ENCODE data around the gene SNAI3.
"Not testable (repeated sequence)": the region's sequence is repeated elsewhere in the genome, so short reads cannot be mapped to it uniquely, and the experiment has no call there.

Gene SNAI3

GRCh38 chr16:88684569-88685155 lies 1.6 kb downstream of the SNAI3 start:
- TF ChIP-seq GATA1 (IDR thresholded peaks at IDR 0.05; ENCODE audit: low read depth, low read length), result no peak
- DNase-seq, result no peak

DNA sequence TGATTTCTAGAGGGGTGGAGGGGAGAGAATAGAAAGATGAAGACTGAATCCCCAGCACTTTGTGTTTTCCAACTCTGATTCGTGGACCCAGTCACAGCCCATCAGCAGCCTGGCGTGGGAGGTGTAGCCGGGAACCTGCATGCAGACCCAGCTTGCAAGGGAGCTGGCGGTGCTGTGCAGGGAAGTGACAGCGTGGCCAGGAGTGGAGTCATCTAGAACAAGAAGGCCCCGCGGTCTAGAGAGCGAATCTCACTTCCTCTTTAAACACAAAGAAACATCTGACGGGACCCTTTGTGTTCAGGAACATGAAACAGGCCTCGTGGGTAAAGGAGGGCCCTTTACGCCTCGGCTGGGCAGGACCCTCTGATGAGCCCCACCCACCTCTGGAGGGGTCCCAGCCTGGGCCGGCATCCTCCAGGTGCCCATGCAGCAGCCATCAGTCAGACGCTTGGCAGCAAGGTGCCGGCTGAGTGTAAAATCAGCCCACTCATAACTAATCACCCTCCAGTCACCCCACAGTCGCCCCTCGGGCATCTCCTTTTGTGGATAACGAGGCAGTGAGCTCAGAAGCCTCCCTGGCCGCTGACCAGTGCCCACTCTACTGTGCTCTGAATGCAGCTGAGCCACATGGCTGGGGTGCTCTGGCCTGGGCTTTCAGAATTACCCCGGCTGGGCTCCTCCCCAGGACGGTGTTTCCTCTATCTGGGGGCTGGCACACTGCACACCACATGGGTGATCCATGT lies 4.4 kb downstream of the SNAI3 start:
- DNase-seq, result no peak
- TF ChIP-seq GATA1 (IDR thresholded peaks at IDR 0.05; ENCODE audit: low read depth, low read length) (no peak), POLR2A (IDR thresholded peaks at IDR 0.05; ENCODE audit: low read length) (no peak)

- TF ChIP-seq POLR2A (IDR thresholded peaks at IDR 0.05; ENCODE audit: low read length) (no peak), GATA1 (IDR thresholded peaks at IDR 0.05; ENCODE audit: low read depth, low read length) (no peak)
- peak in 1 of 2 experiments; percentile 37 for DNase-seq
These were observed 5.1 kb downstream of the SNAI3 start for GRCh38 chr16:88681084-88681680.

GRCh38 chr16:88680554-88681083 lies 5.7 kb downstream of the SNAI3 start:
- no peak for DNase-seq
- TF ChIP-seq GATA1 (IDR thresholded peaks at IDR 0.05; ENCODE audit: low read depth, low read length) (no peak), POLR2A (IDR thresholded peaks at IDR 0.05; ENCODE audit: low read length) (no peak)

DNA sequence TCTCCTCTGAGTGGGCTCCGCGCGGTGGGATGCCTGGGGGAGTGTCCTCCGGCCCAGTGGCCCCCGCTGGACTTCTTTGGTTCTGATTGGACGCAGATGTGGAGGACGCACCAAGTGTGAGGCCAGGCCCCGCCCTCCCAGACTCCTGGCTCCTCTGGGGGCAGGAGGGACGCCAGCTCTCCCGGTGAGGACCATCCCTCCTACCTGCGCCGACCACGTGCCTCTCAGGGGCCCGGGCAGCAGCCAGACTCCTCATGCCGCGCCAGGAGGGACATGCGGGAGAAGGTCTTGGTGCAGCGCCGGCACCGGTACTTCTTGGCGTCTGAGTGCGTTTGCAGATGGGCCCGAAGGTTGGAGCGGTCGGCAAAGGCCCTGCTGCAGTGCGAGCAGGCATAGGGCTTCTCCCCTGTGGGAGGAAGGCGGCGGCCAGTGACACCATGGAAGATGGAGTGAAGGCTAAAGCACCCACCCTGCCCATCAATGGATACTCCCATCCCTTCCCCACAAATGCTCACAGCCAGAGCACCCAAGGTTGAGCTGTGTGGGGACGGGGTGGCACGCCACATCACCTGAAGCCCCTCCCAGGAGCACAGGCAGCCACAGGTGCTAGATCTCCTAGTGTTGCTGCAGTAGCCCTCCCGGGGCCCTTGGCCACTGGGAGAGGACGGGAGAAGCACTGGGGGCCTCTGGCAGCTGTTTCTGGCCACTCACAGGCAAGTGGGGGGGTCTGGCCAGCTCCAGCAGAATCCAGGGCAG lies 7.9 kb downstream of the SNAI3 start:
- DNase-seq, result no peak
- TF ChIP-seq GATA1 (IDR thresholded peaks at IDR 0.05; ENCODE audit: low read depth, low read length) (no peak), POLR2A (IDR thresholded peaks at IDR 0.05; ENCODE audit: low read length) (no peak)

- TF ChIP-seq GATA1 (IDR thresholded peaks at IDR 0.05; ENCODE audit: low read depth, low read length) (no peak), POLR2A (IDR thresholded peaks at IDR 0.05; ENCODE audit: low read length) (no peak)
- no peak for DNase-seq
These were observed 8.6 kb downstream of the SNAI3 start for GRCh38 chr16:88677721-88678120.

DNA sequence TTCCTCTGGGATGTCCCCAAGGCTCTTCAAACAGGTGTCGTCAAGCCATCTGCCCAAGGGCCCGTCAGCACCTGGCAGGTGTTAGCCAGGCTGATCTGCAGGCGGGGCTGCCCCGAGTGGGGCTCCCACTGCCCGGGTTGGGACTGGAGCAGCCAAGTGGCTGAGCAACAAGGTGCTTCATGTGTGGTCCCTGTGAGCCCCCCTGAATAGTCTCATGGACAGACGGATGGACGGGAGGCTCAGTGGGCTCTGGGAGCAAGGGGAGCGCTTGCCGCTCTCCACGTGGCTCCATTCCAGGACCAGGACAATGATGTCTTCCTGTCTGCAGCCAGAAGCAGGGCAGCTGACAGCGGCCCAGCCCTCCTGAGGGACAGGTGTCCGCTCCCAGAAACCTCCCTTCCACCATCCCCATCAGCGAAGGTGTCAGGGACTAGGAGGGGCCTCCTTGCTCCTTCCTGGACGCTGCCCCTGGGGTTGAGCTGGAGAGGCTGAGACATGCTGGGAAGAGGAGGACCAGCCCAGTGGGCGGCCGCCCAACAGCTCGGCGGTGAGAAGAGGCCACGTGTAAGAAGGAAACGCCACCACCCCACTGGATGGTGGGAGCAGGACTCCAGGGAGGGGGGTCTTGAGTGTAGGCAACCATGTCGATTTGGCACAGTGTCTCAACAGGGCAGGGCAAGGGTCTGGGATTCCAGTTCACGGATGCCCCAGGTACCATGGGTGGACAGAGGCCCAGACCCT lies 9.6 kb downstream of the SNAI3 start:
- TF ChIP-seq GATA1 (IDR thresholded peaks at IDR 0.05; ENCODE audit: low read depth, low read length), result no peak
- TF ChIP-seq POLR2A (IDR thresholded peaks at IDR 0.05; ENCODE audit: low read length), result no peak
- no peak for DNase-seq

DNA sequence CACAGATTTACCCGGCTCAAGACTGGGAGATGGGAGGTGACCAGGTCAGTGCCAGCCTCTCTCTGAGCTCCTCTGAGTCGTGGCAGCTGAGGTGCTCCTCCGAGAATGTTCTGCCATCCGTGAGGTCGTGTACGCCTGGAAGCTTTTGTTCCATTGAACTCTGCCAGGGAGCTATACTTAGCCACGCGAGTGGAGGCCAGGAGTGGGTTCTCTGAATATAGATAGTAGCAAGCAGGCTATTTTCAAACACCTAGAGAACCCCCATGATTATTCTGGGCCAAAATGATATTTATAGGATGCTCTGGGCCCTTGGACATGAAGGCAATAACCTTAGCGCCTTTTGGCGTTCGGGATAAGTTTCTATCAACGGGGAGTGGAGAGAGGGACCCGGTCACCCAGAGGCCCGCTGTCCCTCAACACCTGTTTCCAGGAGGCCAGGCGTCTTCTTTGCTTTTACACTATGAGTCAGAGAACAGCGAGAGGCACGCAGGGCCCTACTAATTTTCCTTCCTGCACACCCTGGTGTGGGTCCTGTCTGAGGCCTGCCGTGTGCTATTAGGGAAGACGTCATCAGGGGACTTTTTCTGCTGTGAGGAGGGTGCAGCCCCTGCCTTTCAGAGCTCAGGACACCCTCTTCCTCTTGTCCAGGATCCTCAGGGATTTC lies 12.5 kb downstream of the SNAI3 start:
- no peak for DNase-seq
- TF ChIP-seq GATA1 (IDR thresholded peaks at IDR 0.05; ENCODE audit: low read depth, low read length), result no peak
- TF ChIP-seq POLR2A (IDR thresholded peaks at IDR 0.05; ENCODE audit: low read length), result no peak

DNA sequence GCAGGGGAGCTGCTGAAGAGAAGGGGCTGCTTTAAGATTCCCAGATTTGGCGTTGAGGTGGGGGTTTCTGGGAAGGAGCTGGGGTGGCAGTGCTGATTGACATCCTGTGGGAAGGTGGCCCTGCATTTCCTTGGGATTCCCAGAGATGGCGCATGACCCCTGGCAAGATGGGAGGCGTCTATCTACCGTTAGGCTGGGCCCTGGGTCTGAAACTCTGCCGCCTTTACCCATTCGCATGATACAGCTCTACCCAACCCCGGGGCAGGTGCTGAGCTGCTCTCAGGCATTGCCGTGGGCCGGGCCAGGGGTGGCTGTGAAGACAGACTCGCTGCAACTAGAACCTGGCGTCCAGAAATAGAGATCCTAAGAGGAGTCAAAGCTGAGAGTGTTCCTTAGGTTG lies 13.5 kb downstream of the SNAI3 start:
- DNase-seq, result no peak
- no peak for TF ChIP-seq GATA1 (IDR thresholded peaks at IDR 0.05; ENCODE audit: low read depth, low read length)
- no peak for TF ChIP-seq POLR2A (IDR thresholded peaks at IDR 0.05; ENCODE audit: low read length)

- DNase-seq, result no peak
- TF ChIP-seq POLR2A (IDR thresholded peaks at IDR 0.05; ENCODE audit: low read length), result no peak
- TF ChIP-seq GATA1 (IDR thresholded peaks at IDR 0.05; ENCODE audit: low read depth, low read length), result no peak
These were observed 14.5 kb downstream of the SNAI3 start for GRCh38 chr16:88671806-88672205.

DNA sequence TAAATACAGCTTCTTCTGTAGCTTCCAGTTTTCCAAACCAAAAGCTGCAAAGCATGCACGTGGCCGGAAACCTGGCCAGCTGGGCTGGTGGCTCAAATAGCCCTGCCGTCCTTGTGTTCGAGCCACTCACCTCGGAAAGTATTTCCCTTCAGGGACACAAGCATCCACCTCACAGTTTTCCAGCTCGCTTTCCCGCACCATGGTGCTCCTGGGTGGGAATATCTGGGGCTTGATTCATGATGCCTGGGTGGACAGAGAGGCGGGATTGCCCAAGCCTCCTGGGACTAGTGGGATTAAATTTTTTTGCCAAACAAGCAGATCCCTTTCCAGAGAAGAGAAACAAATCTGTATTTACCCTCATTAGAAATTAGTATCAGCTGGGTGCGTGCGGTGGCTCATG lies 16.3 kb downstream of the SNAI3 start:
- DNase-seq, result no peak
- TF ChIP-seq GATA1 (IDR thresholded peaks at IDR 0.05; ENCODE audit: low read depth, low read length) (no peak), POLR2A (IDR thresholded peaks at IDR 0.05; ENCODE audit: low read length) (no peak)

DNA sequence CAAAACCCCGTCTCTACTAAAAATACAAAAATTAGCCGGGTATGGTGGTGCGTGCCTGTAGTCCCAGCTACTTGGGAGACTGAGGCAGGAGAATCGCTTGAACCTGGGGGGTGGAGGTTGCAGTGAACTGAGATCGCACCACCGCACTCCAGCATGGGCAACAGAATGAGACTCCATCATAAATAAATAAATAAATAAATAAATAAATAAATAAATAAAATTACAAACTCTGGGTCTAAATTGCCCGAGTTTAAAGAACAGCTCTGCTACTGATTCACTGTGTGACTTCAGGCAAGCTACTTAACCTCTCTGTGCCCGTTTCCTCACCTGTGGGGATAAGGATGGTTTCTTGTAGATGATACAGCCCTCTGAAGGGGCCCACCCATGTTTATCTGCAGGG lies 16.8 kb downstream of the SNAI3 start:
- DNase-seq, result not testable (repeated sequence)

DNA sequence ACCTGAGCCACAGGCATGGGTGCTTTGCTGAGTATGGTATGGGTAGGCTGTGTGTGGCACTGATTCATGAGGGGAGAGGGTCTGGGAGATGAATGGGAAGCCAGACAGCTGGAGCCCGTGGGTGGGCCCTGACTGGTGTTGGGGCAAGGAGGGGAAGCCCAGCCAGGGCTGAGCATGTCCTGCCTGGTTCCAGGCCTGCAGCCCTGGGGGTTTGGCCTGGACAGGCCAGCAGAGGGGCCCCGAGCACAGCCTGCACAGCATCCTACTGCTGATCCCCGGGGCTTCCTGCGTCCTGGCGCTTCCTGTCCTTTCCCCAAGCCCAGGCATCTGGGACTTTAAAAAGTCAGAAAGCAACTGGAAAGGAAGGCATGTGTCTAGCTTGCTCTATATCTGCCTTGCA lies 18.8 kb downstream of the SNAI3 start:
- TF ChIP-seq POLR2A (IDR thresholded peaks at IDR 0.05; ENCODE audit: low read length) (no peak), GATA1 (IDR thresholded peaks at IDR 0.05; ENCODE audit: low read depth, low read length) (no peak)
- DNase-seq, result no peak

All from erythroblast (primary cell).